Erythroblast (primary cell): Measurements from ENCODE around the gene MRPL19.

Experiments used
- GATA1 ChIP-seq: IDR thresholded peaks from 2 replicates; pipeline ENCODE4 v1.6.1; 2011; ENCODE audit warnings: low read depth, mild to moderate bottlenecking, control low read depth, low read length, moderate library complexity
- POLR2A ChIP-seq: IDR thresholded peaks from 2 replicates; pipeline ENCODE4 v1.6.1; 2011; ENCODE audit warnings: mild to moderate bottlenecking, low read length

- no peak for TF ChIP-seq POLR2A
- no peak for TF ChIP-seq GATA1
Measured at GRCh38 chr2:75612862-75613243, 33.7 kb upstream of the MRPL19 start.
